OCI-LY1 (cell line): ENCODE results near the gene VIL1.

ENCODE experiments used
- H2AFZ ChIP-seq: fragments of 200-600 bp; sonication (generic), shearing (Covaris generic); 2 replicates; pipeline ENCODE4 v1.6.0; 2014; ENCODE audit warnings: antibody characterized with exemption, mild to moderate bottlenecking, low read length
- H3F3A ChIP-seq: fragments of 200-600 bp; sonication (generic), shearing (Covaris generic); 2 replicates; pipeline ENCODE4 v1.6.0; 2014; ENCODE audit warnings: mild to moderate bottlenecking, antibody characterized with exemption, low read length, moderate library complexity; ENCODE audit not compliant: insufficient read depth
- H3K27ac ChIP-seq: fragments of 200-600 bp; sonication (generic); 2 replicates; pipeline ENCODE4 v1.5.1; 2014; ENCODE audit warnings: low read length, mixed run types, mild to moderate bottlenecking, low read depth; ENCODE audit not compliant: poor library complexity, severe bottlenecking
- H3K27me3 ChIP-seq: fragments of 200-600 bp; sonication (generic); 2 replicates; pipeline ENCODE4 v1.6.0; 2014; ENCODE audit warnings: antibody characterized with exemption, mild to moderate bottlenecking, low read length, moderate library complexity; ENCODE audit not compliant: insufficient read depth
- H3K36me3 ChIP-seq: fragments of 200-600 bp; sonication (generic); 2 replicates; pipeline ENCODE4 v1.6.1; 2014; ENCODE audit warnings: mild to moderate bottlenecking, antibody characterized with exemption, low read length, moderate library complexity, mixed read lengths; ENCODE audit not compliant: insufficient read depth
- H3K4me1 ChIP-seq: fragments of 200-600 bp; sonication (generic); 2 replicates; pipeline ENCODE4 v1.5.1; 2014; ENCODE audit warnings: mild to moderate bottlenecking, low read length, moderate library complexity; ENCODE audit not compliant: insufficient read depth, severe bottlenecking
- H3K4me2 ChIP-seq: fragments of 200-600 bp; sonication (generic), shearing (Covaris generic); 2 replicates; pipeline ENCODE4 v1.6.1; 2014; ENCODE audit warnings: low read length
- H3K4me3 ChIP-seq: fragments of 200-600 bp; sonication (generic); 2 replicates; pipeline ENCODE4 v1.5.1; 2014; ENCODE audit warnings: low read length, low read depth, mild to moderate bottlenecking, mixed read lengths; ENCODE audit not compliant: poor library complexity, severe bottlenecking
- H3K79me2 ChIP-seq: fragments of 200-600 bp; shearing (Covaris generic); 2 replicates; pipeline ENCODE4 v1.6.1; 2016; ENCODE audit warnings: mixed run types, low read length, mixed read lengths; ENCODE audit not compliant: insufficient read depth
- H3K9ac ChIP-seq: fragments of 200-600 bp; sonication (generic), shearing (Covaris generic); 2 replicates; pipeline ENCODE4 v1.6.1; 2014; ENCODE audit warnings: mild to moderate bottlenecking, low read length, mixed read lengths
- H3K9me2 ChIP-seq: fragments of 200-600 bp; sonication (generic), shearing (Covaris generic); 2 replicates; pipeline ENCODE4 v1.6.1; 2014; ENCODE audit warnings: low read depth, mild to moderate bottlenecking, low read length, mixed read lengths
- H3K9me3 ChIP-seq: fragments of 200-600 bp; shearing (Covaris generic); 2 replicates; pipeline ENCODE4 v1.6.1; 2014; ENCODE audit warnings: low read length, mixed read lengths
- H4K20me1 ChIP-seq: fragments of 200-600 bp; sonication (generic), shearing (Covaris generic); 2 replicates; pipeline ENCODE4 v1.6.0; 2016; ENCODE audit warnings: mild to moderate bottlenecking, low read length; ENCODE audit not compliant: insufficient read depth
- CTCF ChIP-seq: fragments of 200-600 bp; sonication (generic), shearing (Covaris generic); IDR thresholded peaks from 2 replicates; pipeline ENCODE4 v1.5.1; 2017; ENCODE audit warnings: mild to moderate bottlenecking, antibody characterized with exemption, low read length, moderate library complexity, mixed read lengths
- EZH2 ChIP-seq: fragments of 200-600 bp; sonication (generic), shearing (Covaris generic); IDR thresholded peaks from 2 replicates; pipeline ENCODE4 v1.8.0; 2017; ENCODE audit warnings: borderline replicate concordance, mixed run types, mild to moderate bottlenecking, antibody characterized with exemption, low read length, moderate library complexity, mixed read lengths

VIL1 gene

GRCh38 chr2:218446547-218446946, 27.6 kb downstream of the VIL1 start:
- H3F3A ChIP-seq, result no peaks in the 10 kb centered on the region

GRCh38 chr2:218447072-218447471, 28.1 kb downstream of the VIL1 start:
- H3K4me3 ChIP-seq, result no peak overlapping the region
- H3K4me2 ChIP-seq, result no peak overlapping the region
- no peak overlapping the region for H3K27ac ChIP-seq
- no peaks in the 10 kb centered on the region for H4K20me1 ChIP-seq
- no peak for TF ChIP-seq CTCF
- TF ChIP-seq EZH2, result no peak
- no peaks in the 10 kb centered on the region for H3F3A ChIP-seq
- no peaks in the 10 kb centered on the region for H3K79me2 ChIP-seq
- H3K9me3 ChIP-seq, result no peaks in the 10 kb centered on the region
- H3K9ac ChIP-seq, result no peak overlapping the region
- no peaks in the 10 kb centered on the region for H3K27me3 ChIP-seq
- H3K36me3 ChIP-seq, result peaks cover 29% of the 10 kb centered on the region
- H3K4me1 ChIP-seq, result no peaks in the 10 kb centered on the region
- H3K9me2 ChIP-seq, result no peaks in the 10 kb centered on the region
- no peak overlapping the region for H2AFZ ChIP-seq

More at GRCh38 chr2:218446547-218446946, 27.6 kb downstream of the VIL1 start:
- Histone ChIP-seq H3K9me3 (no peaks in the 10 kb centered on the region), H4K20me1 (no peaks in the 10 kb centered on the region), H3K4me3 (no peak overlapping the region), H3K4me1 (no peaks in the 10 kb centered on the region), H3K27me3 (no peaks in the 10 kb centered on the region), H3K27ac (no peak overlapping the region), H3K4me2 (no peak overlapping the region), H3K9ac (no peak overlapping the region), H3K79me2 (no peaks in the 10 kb centered on the region), H2AFZ (no peak overlapping the region), H3K9me2 (no peaks in the 10 kb centered on the region), H3K36me3 (peaks cover 26% of the 10 kb centered on the region)
- TF ChIP-seq CTCF (no peak), EZH2 (no peak)

- H3K36me3 ChIP-seq, result peaks cover 46% of the 10 kb centered on the region
- no peaks in the 10 kb centered on the region for H3K9me2 ChIP-seq
- H3K27me3 ChIP-seq, result no peaks in the 10 kb centered on the region
- no peak overlapping the region for H3K4me2 ChIP-seq
- no peak overlapping the region for H3K4me3 ChIP-seq
- H3K79me2 ChIP-seq, result no peaks in the 10 kb centered on the region
- H4K20me1 ChIP-seq, result no peaks in the 10 kb centered on the region
- no peak overlapping the region for H3K9ac ChIP-seq
- no peak overlapping the region for H2AFZ ChIP-seq
- H3K4me1 ChIP-seq, result no peaks in the 10 kb centered on the region
- no peak for TF ChIP-seq EZH2
- TF ChIP-seq CTCF, result no peak
- H3K27ac ChIP-seq, result no peak overlapping the region
- no peaks in the 10 kb centered on the region for H3F3A ChIP-seq
- H3K9me3 ChIP-seq, result no peaks in the 10 kb centered on the region
These were observed 30.0 kb downstream of the VIL1 start for GRCh38 chr2:218448934-218449333.
